Nucleus accumbens (tissue), 56 donors: ENCODE results near the gene TMEM150B.

Experiments
- DNase-seq, 56 donors: peaks; one replicate each; lab custom pipeline; 2025; lab: John Stamatoyannopoulos, UW

TMEM150B gene

DNA sequence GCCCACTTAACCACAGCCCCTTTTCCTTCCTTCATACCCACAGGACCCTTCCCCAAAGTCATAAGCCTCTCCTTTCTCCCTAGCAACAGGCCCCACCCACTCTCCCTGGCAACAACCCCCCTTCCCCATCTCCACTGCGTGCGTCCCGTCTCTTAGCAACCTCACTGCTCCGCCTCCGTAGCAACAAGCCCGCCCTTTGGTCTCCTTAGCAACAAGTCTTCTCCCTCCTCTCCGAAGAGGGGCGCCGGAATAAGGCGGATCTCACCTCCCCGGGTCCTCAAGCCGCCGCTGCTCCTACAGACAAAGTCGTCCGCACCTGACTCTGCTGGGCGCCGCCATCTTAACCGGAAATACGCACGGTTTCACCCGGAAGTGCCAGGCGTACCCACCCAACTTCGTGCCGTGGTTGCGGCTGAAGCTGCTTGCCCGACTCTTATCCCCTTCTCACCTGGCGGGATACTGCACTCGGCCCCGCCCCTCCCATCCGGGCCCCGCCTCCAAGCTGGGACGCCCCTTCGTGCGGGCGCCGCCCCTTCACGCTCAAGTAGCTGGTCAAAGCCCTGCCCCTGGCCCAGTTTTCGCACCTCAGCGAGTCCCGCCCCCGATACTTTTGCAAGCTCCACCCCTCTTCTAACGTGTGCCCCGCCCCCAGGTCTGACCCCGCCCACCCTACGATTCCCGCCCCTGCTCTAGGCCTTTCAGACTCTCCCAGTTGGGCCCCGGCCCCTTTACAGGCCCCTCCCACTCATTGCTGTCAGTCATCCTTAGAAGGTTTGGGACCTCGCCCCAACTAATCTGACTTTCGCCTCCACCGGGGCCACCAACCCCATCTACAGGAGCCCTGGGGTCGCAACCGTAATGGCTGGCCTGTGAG, 45.1 kb downstream of the TMEM150B start, which contains the start of gene HSPBP1:
Gene HSPBP1 (minus strand): TSS at position 341 of the 874 bp plus-strand sequence. CDS start 502 bp downstream, outside the sequence.
- DNase-seq, result peak; percentile 76 to 97 (median 92)

DNA sequence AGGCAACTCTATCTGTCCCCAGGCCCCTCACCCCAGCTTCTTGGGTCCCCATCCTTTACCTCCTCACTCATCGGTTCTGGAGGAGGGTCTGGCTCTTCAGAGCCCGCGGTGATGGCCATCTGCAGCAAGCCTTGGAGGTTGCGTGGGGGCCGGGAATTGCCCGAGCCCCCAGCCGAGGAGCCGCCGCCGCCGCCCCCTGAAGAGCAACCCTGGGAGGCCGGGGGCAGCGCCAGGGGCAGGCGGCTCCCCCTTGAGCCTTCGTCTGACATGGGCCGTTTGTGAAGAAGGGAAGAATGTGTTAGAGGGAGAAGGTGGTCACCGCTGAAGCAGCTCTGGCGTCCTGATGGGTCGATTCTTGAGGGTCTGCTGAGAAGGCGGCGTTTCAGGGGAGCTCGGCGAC, 45.8 kb downstream of the TMEM150B start:
- DNase-seq, result no peak

DNA sequence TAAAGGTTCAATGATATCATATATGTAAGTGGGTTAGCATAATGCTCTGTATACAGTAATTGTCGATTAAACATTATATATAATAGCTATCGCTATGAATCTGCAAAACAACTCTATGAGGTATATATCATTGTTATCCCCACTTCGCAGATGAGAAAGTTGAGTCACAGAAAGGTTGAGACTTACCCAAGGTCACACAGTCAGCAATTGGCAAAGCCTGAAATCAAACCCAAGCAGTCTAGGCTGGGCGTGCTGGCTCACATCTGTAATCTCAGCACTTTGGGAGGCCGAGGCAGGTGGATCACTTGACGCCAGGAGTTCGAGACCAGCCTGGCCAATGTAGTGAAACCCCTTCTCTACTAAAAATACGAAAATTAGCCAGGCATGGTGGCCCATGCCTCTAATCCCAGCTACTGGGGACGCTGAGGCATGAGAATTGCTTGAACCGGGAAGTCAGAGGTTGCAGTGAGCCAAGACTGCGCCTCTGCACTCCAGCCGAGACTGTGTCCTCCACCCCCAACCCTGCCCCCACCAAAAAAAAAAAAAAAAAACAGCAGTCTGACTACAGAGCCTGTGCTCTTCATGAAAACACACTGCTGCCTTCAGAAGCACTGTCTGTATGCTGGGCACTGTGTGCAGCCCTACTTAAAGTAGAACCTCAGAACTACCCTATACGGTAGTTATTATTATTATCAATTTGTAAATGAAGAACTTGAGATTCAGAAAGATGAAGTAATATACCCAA, 46.6 kb downstream of the TMEM150B start:
- no peak for DNase-seq

DNA sequence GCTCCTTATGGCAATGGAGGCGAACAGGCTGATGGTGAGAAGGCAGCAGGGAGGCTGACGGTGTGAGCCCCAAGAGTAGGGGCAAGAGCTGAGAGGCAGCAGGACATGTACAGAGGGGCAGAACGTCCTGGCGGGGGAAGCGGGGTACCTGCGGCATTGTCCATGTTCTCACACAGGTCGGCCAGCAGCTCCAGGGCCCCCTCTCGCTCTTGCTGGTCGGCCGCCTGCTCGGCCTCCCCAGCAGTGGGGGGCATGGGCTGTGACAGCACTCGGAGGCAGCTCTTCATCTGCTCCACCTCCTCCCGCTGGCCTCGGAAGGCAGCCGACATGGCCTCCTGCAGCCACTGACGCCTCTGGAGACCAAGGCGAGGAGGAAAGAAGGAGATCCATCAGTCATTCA, 47.6 kb downstream of the TMEM150B start:
- DNase-seq, result no peak

DNA sequence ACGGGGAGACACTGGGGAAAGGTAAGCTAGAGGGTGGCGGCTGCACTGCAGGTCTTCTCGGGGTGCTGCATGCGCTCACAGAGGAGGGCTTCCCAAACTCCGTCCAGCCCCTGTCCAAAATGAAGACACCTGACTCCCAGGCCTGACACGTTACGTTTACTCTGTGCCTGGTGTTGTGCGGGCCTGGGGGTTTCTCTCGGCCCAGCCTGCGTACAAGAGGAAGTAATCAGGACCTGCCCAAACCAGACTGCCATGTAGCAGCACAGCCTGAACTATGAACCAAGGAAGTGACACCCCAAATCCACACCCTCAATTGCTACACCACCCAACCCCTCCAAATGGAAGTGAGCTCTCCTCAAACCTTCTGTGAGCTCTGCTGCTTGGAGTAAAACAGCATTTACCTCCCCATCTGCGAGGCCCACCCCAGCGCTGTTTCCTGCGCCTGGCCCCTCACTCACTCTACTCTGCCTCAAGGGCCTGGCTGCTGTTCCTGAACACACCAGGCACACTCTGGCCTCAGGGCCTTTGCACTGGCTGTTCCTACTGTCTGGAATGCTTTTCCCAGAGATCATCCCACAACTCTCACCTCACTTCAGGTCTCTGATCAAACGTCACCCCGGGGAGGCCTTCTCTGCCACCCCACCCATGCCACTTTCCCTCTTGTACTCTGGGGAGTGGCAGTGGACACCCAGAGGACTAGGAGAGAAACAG, 48.3 kb downstream of the TMEM150B start:
- no peak for DNase-seq

DNA sequence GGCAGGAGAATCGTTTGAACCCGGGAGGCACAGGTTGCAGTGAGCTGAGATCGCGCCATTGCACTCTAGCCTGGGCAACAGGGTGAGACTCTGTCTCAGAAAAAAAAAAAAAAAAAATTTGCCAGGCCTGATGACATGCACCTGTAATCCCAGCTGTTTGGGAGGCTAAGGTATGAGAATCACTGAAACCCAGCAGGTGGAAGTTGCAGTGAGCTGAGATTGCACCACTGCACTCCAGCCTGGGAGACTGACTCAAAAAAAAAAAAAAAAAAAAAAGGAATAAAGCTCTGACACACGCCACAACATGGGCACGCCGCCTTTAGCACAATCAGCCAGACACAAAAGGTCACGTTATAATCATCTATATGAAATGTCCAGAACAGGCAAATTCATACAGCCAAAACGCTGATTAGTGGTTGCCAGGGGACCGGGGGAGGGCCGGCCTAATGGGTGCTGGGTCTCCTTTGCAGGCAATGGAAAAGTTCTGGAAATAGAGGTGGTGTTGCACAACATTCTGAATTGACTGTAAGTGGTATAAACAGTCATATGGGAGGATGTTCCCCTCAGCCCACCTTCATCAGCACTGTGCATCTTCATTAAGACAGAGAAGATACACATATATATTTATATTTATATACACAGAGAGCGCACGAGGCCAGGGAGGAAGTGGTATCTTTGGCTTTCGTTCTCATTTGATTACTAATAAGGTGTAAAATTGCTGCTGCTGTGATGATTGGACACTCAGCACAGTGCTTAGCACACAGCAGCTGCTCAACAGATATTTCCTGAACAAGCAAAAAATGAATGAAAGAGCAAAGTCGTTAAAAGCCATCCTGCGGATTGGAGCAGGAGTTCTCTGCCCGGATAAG, 49.1 kb downstream of the TMEM150B start:
- DNase-seq, result no peak

DNA sequence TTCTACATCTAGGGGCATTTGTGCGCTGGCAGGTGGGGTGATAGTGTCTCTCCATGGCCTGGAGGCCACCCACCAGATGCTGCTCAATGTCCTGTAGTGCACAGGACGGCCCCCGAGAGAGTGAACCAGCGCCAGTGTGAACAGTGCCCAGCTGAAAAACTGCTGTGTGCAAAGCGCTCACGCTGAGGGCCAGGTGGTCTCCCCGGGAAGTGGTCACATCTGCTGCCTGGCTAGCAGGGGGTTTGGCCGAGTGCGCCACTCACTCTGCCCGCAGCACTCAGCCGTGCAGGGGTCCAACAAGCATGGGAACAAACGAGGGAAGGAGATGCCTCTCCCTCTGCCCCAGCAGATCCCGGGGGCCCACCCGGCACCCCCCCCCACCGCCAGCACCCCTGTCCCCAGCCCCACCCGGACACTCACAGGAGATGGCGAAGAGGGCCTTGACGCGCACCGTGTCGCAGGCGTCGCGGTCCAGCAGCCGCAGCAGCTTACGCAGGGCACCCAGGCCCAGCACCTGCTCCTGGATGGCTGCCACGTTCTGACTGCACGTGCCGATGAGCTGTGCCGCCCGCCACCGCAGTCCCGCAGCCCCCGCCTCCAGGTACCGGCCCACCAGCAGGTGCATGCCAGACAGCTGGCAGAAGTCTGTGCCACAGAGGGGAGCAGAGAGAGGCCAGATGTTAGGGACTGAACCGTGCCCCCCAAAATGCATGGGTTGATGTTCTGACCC, 51.0 kb downstream of the TMEM150B start:
- no peak for DNase-seq

DNA sequence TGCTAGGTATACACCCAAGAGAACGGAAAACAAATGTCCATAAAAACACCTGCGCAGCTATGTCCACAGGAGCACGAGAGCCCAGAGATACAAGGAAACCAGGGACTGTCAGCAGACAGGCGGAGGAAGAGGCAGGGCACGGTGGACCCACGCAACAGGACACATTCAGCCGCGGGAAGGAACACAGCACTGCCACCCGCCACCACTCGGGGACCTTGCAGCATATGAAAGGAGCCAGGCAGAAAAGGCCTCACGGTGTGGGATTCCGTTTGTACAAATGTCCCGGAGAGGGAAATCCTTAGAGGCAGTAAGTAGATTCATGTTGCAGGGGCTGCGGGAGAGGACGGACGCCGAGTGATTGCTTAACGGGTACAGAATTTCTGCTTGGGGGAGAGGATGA, 53.0 kb downstream of the TMEM150B start:
- DNase-seq, result no peak

DNA sequence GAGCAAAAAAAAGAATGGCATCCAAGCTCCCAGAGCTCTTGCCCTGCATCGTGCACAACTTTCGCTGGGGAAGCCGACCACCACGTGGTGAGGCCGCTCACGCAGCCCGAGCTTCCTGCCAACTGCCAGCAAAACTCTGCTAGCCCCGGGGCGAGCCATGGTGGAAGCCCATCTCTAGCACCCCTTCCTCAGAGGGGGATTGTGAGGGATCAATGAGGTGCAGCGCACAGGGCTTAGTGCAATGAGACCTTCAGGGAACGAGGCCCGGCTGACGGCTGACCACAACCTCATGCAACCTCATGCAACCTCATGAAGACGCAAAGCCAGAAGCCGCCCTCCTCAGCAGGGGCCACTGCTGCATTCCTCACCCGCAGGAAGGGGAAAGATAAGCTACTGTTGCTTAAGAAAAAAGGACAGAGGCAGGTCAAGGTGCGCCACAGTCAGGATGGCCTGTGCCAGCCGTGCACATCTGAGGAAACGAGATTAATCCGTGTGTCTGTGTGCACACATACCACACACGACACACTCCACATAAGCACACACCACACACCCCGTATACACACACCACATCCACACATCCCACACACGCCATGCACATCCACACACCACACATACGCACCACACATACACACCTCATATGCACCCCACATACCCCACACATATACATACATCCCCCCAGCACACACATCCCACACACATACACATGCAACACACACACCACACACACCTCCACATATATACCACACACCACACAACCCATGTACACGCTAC, 54.8 kb downstream of the TMEM150B start:
- no peak for DNase-seq

DNA sequence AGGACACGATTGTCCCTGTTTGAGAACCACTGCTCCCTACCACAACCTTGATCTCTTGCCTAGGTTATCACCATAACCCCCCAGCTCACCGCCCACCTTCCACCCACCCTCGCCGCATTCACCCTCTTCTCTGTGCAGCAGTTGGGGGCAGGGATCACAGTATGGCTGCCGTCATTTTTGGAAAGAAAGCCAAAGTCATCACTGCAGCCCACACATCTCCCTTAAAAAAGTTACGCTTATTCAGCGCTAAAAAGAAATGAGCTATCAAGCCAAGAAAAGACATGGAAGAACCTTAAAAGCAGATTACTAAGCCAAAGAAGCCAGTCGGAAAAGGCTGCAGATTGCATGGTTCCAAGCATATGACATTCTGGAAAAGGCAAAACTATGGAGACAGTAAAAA, 55.8 kb downstream of the TMEM150B start:
- DNase-seq, result peak in 23 of 56 donors; percentile 7 to 70 (median 31)

DNA sequence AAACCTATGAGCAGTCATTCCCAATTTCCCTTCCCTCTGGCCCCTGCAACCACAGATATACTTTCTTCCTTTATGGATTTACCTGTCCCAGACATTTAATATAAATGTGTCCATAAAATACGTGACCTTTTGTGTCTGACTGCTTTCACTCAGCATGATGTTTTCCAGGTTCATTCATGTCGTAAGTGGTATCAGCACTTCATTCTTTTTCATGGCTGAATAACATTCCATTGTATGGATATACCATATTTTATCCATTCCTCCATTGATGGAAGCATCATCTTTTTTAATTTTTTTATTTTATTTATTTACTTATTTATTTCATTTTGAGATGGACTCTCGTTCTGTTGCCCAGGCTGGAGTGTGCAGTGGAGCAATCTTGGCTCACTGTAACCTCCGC, 58.3 kb downstream of the TMEM150B start:
- no peak for DNase-seq

DNA sequence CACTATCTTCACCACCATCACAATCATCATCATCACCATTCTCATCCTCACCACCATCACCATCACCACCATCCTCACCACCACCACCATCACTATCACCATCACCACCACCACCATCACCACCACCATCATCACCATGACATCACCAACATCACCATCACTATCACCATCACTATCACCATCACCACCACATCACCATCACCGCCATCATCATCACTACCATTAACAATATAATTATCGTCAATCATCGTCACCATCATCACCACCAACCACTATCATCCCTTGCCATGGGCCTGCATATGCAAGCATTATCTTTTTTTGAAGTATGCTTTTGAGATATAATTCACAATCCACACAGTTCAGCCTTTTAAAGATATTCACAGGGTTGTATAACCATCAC, 58.7 kb downstream of the TMEM150B start:
- no peak for DNase-seq

DNA sequence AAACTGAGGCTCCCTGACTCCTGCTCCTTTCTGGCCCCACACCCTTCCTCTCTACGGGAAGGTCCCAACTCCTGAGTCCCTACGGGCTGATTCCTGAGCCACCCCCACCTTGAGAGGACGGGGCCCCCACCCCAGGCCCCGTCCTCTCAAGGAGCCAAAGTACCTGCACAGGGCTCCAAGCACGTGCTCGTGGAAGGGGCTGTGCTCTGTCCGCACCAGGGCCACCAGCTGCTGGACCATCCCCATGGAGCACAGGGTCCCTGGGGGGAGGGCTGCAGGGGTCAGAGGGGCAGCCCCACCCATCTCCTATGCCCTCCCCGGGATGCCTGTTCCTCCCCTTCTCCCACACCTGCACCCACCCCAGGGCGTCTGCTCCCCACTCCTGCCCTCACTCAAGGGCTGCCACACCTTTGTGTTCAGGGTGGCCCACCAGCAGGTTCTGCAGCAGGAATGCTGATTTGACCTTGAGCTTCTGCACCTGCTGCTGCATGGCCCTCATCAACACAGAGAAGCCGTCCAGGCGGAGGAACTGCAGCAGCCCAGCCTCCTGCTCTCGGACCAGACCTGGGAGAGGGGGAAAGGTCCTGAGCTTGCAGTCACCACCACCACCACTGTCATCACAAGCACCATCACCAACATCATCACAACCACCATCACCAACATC, 59.3 kb downstream of the TMEM150B start:
- no peak for DNase-seq

DNA sequence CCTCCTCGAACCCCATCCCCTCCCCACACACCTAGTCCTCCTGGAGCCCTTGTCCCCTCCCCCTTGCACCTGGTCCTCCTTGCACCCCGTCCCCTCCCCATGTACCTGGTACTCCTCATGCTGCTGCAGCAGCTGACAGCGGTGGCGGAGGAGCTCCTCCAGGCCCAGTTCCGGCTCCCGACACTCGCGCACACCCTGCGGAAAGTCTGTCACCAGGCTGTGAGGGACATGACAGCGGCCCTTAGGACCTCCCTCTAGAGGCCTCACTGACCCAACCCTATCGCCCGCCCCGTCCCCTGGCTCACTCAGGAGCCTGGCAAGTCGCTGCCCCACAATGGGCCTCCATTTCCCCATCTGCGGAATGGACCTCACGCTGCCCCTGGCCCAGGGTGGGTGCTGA, 60.0 kb downstream of the TMEM150B start:
- no peak for DNase-seq

DNA sequence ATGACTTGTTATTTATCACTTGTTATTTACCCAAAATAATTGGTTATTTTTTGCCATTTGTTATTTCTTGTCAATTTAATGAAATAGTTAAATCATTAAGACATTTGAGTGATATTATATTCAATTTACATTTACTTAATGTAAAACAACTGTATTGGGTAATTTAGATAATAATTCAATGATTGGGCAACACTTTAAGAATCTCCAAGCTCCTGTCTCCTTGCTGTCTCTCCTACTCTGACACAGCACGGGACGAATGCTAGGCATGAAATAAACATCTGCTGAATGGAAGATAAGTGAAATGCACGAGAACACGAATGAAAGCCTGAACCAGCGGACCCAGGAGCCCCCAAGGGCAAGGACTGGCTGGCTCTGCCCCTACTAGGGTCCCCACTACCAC, 60.6 kb downstream of the TMEM150B start:
- no peak for DNase-seq
